ENCODE results near the gene SLC39A9. TPM values are rescaled to one million over a fixed set of nuclear protein-coding genes. Genes with fewer than 3 reads are reported as not detected.

The SLC39A9 gene
- total and polyA plus RNA-seq, 2 of the 4 experiments (the other 2 are of a cell fraction): 41.4 to 168 TPM

DNA sequence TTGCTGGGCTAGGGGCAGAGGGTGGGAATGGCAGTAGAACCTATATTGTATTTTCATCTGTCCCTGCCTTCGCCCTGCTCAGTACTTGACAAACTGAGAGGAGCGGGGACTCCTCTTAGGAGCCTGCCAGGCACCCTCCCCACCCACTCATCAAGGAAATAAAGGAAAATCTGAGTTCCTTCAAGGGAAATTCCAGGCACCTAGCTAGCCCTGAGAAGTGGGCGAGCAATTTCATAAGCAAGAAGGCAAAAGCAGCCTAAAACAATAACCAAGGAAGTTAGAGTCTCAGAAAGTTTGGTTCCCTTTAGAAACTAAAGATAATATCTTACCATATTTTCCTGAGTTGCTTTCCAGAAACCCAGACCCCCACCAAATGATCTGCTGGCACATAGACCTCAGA, 75.5 kb downstream of the SLC39A9 start:
- no CpG with 5 or more reads among the region's 3 CpGs for WGBS, 2 experiments (ENCODE audit: extremely low coverage in 2 of 2, insufficient read length in 1 of 2)

More for the DNA sequence above, 75.5 kb downstream of the SLC39A9 start:
- H4K20me1 ChIP-seq (ENCODE audit: insufficient read depth, low read length): peaks cover 3% of the 10 kb centered on the region; the same call in 1 of the 2 replicates
- dilution Hi-C loops (cut with HindIII; ENCODE audit: low sequenced_read_pairs, unreplicated experiment) (no loop called here), intact Hi-C loops (cut with micrococcal nuclease) (no loop called here), in situ Hi-C loops (cut with MboI; ENCODE audit: low sequenced_read_pairs) (no loop called here)
- no peak overlapping the region for H3K4me3 ChIP-seq (ENCODE audit: insufficient read depth, low read depth, low read length)
- H3K27ac ChIP-seq (ENCODE audit: insufficient read depth, low read length): no peak overlapping the region
- H2BK20ac ChIP-seq (ENCODE audit: low read depth, low read length): no peak overlapping the region
- H3K4ac ChIP-seq (ENCODE audit: low read depth, low read length): no peak overlapping the region
- no peak overlapping the region for H3K14ac ChIP-seq (replicated peaks; ENCODE audit: low read depth, low read length)
- no TSS peak for BruUV-seq (replicated peaks)
- no peak overlapping the region for H3K4me2 ChIP-seq (ENCODE audit: low read depth, low read length)
- H3K27me3 ChIP-seq (ENCODE audit: control insufficient read depth, insufficient read depth, low read length): peaks cover 16% of the 10 kb centered on the region
- no peak overlapping the region for H2AFZ ChIP-seq (replicated peaks; ENCODE audit: low read length, poor library complexity)
- H2BK15ac ChIP-seq (ENCODE audit: low read depth, low read length): no peak overlapping the region
- H3K9me3 ChIP-seq (ENCODE audit: control insufficient read depth, insufficient read depth, low read length): no peaks in the 10 kb centered on the region
- POLR2A ChIA-PET (ENCODE audit: unreplicated experiment): no interaction called here
- H3K18ac ChIP-seq (ENCODE audit: low read depth, low read length): no peak overlapping the region
- no peak overlapping the region for H2BK120ac ChIP-seq (ENCODE audit: low read depth, low read length)
- no peak overlapping the region for H3K23ac ChIP-seq (ENCODE audit: low read depth, low read length)
- H4K5ac ChIP-seq (ENCODE audit: low read depth, low read length): no peak overlapping the region
- H4K8ac ChIP-seq (ENCODE audit: low read depth in 2 of 2, low read length in 2 of 2): no peak overlapping the region
- H3K9ac ChIP-seq (ENCODE audit: low read depth, low read length): no peak overlapping the region
- no peak overlapping the region for H4K91ac ChIP-seq (ENCODE audit: insufficient read depth, low read depth, low read length)
- CTCF ChIA-PET: no interaction called here
- H2AK9ac ChIP-seq (replicated peaks; ENCODE audit: low read depth, low read length, poor library complexity): no peak overlapping the region
- H3K79me1 ChIP-seq (ENCODE audit: low read depth in 1 of 2, low read length in 2 of 2): no peaks in the 10 kb centered on the region
- H2BK5ac ChIP-seq (ENCODE audit: low read depth, low read length, poor library complexity, severe bottlenecking): no peak overlapping the region
- TF ChIP-seq, protein P1, sequence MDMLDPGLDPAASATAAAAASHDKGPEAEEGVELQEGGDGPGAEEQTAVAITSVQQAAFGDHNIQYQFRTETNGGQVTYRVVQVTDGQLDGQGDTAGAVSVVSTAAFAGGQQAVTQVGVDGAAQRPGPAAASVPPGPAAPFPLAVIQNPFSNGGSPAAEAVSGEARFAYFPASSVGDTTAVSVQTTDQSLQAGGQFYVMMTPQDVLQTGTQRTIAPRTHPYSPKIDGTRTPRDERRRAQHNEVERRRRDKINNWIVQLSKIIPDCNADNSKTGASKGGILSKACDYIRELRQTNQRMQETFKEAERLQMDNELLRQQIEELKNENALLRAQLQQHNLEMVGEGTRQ (IDR thresholded peaks at IDR 0.05; ENCODE audit: low read depth, low read length): no peak
- TF ChIP-seq CHD1 (IDR thresholded peaks at IDR 0.05; ENCODE audit: low read depth, low read length) (no peak), NFE2L2 (IDR thresholded peaks at IDR 0.05; ENCODE audit: low read depth, low read length) (no peak), FOS (IDR thresholded peaks at IDR 0.05; ENCODE audit: low read depth, low read length) (no peak), CEBPB (IDR thresholded peaks at IDR 0.05; ENCODE audit: low read depth, low read length) (no peak), POLR2A (IDR thresholded peaks at IDR 0.05; ENCODE audit: low read depth, low read length) (no peak), RAD21 (IDR thresholded peaks at IDR 0.05; ENCODE audit: low read length) (no peak), RCOR1 (IDR thresholded peaks at IDR 0.05; ENCODE audit: insufficient replicate concordance, low read length) (no peak), MXI1 (IDR thresholded peaks at IDR 0.05; ENCODE audit: borderline replicate concordance, low read depth, low read length) (no peak), MAZ (IDR thresholded peaks at IDR 0.05; ENCODE audit: borderline replicate concordance, low read depth, low read length) (no peak), BHLHE40 (IDR thresholded peaks at IDR 0.05; ENCODE audit: low read depth, low read length) (no peak), SMC3 (IDR thresholded peaks at IDR 0.05; ENCODE audit: low read depth, low read length) (no peak), MAFK (IDR thresholded peaks at IDR 0.05; ENCODE audit: low read depth, low read length) (no peak), RFX5 (IDR thresholded peaks at IDR 0.05; ENCODE audit: low read depth, low read length) (no peak)
- TF ChIP-seq, protein P2, sequence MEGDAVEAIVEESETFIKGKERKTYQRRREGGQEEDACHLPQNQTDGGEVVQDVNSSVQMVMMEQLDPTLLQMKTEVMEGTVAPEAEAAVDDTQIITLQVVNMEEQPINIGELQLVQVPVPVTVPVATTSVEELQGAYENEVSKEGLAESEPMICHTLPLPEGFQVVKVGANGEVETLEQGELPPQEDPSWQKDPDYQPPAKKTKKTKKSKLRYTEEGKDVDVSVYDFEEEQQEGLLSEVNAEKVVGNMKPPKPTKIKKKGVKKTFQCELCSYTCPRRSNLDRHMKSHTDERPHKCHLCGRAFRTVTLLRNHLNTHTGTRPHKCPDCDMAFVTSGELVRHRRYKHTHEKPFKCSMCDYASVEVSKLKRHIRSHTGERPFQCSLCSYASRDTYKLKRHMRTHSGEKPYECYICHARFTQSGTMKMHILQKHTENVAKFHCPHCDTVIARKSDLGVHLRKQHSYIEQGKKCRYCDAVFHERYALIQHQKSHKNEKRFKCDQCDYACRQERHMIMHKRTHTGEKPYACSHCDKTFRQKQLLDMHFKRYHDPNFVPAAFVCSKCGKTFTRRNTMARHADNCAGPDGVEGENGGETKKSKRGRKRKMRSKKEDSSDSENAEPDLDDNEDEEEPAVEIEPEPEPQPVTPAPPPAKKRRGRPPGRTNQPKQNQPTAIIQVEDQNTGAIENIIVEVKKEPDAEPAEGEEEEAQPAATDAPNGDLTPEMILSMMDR (conservative IDR thresholded peaks at IDR 0.05; ENCODE audit: low read depth, low read length): no peak
- TF ChIP-seq, protein P3, sequence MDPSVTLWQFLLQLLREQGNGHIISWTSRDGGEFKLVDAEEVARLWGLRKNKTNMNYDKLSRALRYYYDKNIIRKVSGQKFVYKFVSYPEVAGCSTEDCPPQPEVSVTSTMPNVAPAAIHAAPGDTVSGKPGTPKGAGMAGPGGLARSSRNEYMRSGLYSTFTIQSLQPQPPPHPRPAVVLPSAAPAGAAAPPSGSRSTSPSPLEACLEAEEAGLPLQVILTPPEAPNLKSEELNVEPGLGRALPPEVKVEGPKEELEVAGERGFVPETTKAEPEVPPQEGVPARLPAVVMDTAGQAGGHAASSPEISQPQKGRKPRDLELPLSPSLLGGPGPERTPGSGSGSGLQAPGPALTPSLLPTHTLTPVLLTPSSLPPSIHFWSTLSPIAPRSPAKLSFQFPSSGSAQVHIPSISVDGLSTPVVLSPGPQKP (IDR thresholded peaks at IDR 0.05; ENCODE audit: borderline replicate concordance, low read depth, low read length): no peak
- no peak overlapping the region for H2AK5ac ChIP-seq (ENCODE audit: low read depth, low read length)
- H3K36me3 ChIP-seq (ENCODE audit: control insufficient read depth, insufficient read depth, low read length): no peaks in the 10 kb centered on the region
- no peak overlapping the region for H3K56ac ChIP-seq (ENCODE audit: extremely low read depth, insufficient read depth, low read length)
- H3K4me1 ChIP-seq (ENCODE audit: control insufficient read depth, insufficient read depth, low read length): no peaks in the 10 kb centered on the region; the same call in 1 of the 2 replicates
- DNase-seq (no peak), ATAC-seq (ENCODE audit: low read depth) (no peak)
- H3K9me1 ChIP-seq (ENCODE audit: insufficient read depth, low read length): no peaks in the 10 kb centered on the region
